Measurements from ENCODE around the gene PARD6A.

Gene PARD6A

GRCh38 chr16:67660564-67661028 is at the start of gene PARD6A:
PARD6A (plus strand) TSS chr16:67660960; CDS start chr16:67661039, 79 bp downstream.
- peak; percentile 100 for DNase-seq (ENCODE audit: low spot score)

GRCh38 chr16:67613808-67614207 is 47.0 kb upstream of the PARD6A start:
- DNase-seq (ENCODE audit: low spot score) = no peak
- no peak for TF ChIP-seq CTCF (IDR thresholded peaks at IDR 0.05; ENCODE audit: extremely low read depth, missing control alignments)

More at GRCh38 chr16:67660564-67661028, at the start of gene PARD6A:
- no peak for TF ChIP-seq CTCF (IDR thresholded peaks at IDR 0.05; ENCODE audit: extremely low read depth, missing control alignments)

GRCh38 chr16:67628216-67628615 is 32.5 kb upstream of the PARD6A start:
- no peak for DNase-seq (ENCODE audit: low spot score)
- TF ChIP-seq CTCF (IDR thresholded peaks at IDR 0.05; ENCODE audit: extremely low read depth, missing control alignments) = no peak

- DNase-seq (ENCODE audit: low spot score) = no peak
- TF ChIP-seq CTCF (IDR thresholded peaks at IDR 0.05; ENCODE audit: extremely low read depth, missing control alignments) = no peak
Measured at GRCh38 chr16:67632415-67633172, 28.2 kb upstream of the PARD6A start.

GRCh38 chr16:67636713-67637112 is 24.0 kb upstream of the PARD6A start:
- DNase-seq (ENCODE audit: low spot score) = no peak
- TF ChIP-seq CTCF (IDR thresholded peaks at IDR 0.05; ENCODE audit: extremely low read depth, missing control alignments) = no peak

GRCh38 chr16:67637625-67638024 is 23.1 kb upstream of the PARD6A start:
- TF ChIP-seq CTCF (IDR thresholded peaks at IDR 0.05; ENCODE audit: extremely low read depth, missing control alignments) = no peak
- no peak for DNase-seq (ENCODE audit: low spot score)

- DNase-seq (ENCODE audit: low spot score) = no peak
- TF ChIP-seq CTCF (IDR thresholded peaks at IDR 0.05; ENCODE audit: extremely low read depth, missing control alignments) = no peak
Measured at GRCh38 chr16:67641779-67642708, 18.7 kb upstream of the PARD6A start.
